HepG2 (cell line): ENCODE data around the gene KRT16. TPM values are rescaled to one million over a fixed set of nuclear protein-coding genes. Genes with fewer than 3 reads are reported as not detected.
A peak's percentile ranks its signal among the peaks of the same experiment; 100 is the strongest.

Experiments used
- ATAC-seq: fragments of 200-7000 bp; cut with Tn5 transposase; 3 replicates; pipeline ENCODE4 v1.9.1; 2020; ENCODE audit warnings: mild to moderate bottlenecking, moderate library complexity
- BruUV-seq: library from RNA; stranded (reverse); fragments of 400-500 nt; replicated peaks from 2 replicates; lab custom pipeline; 2021; lab: Mats Ljungman, UMichigan
- CTCF ChIA-PET: fragments of 300-600 bp; formaldehyde crosslinking; extraction: SDS; loops from one replicate; lab custom pipeline; 2021; ENCODE audit warnings: low total read pairs, inconsistent platforms, low intra/inter-chr PET ratio; lab: Yijun Ruan, JAX
- POLR2A ChIA-PET: fragments of 350-600 bp; sonication (Branson Sonifier 250); formaldehyde crosslinking; loops from one replicate; lab custom pipeline; 2020; ENCODE audit warnings: antibody characterized with exemption, inconsistent platforms; lab: Yijun Ruan, JAX
- DNase-seq: peaks from one replicate; pipeline ENCODE4 v3.0.0-alpha.2; 2015; ENCODE audit warnings: low spot score
- FAIRE-seq: peaks from 3 replicates; lab custom pipeline; 2011; peaks lifted over from hg19 to GRCh38; lab: Jason Lieb, UNC
- H2AFZ ChIP-seq: one replicate; pipeline ENCODE4 v1.6.1; 2011; ENCODE audit warnings: low read length, inconsistent platforms
- H3K27ac ChIP-seq: fragments of 300-600 bp; 3 replicates; pipeline ENCODE4 v1.8.0; 2011; ENCODE audit warnings: mixed run types, mild to moderate bottlenecking, mixed read lengths, low read length, inconsistent platforms; ENCODE audit not compliant: insufficient read depth; ENCODE audit errors: extremely low read length
- H3K27me3 ChIP-seq, 2 experiments: fragments of 200-600 bp in 1 of 2; 2 replicates in 1 of 2; 3 replicates in 1 of 2; pipeline versions ENCODE4 v1.6.0 to v1.8.0; 2011; ENCODE audit warnings: low read length in 2 of 2, mild to moderate bottlenecking in 2 of 2, moderate library complexity in 2 of 2, inconsistent platforms in 1 of 2; ENCODE audit not compliant: insufficient read depth in 2 of 2, control insufficient read depth in 1 of 2
- H3K36me3 ChIP-seq, 2 experiments: fragments of 200-600 bp in 1 of 2; replicated peaks in 1 of 2; 2 replicates in 1 of 2; 3 replicates in 1 of 2; pipeline versions ENCODE4 v1.5.1 to v1.8.0; 2011; ENCODE audit warnings: low read length in 2 of 2, inconsistent platforms in 1 of 2; ENCODE audit not compliant: insufficient read depth in 2 of 2, control insufficient read depth in 1 of 2
- H3K4me1 ChIP-seq: 2 replicates; pipeline ENCODE4 v1.5.1; 2012; ENCODE audit warnings: low read length, inconsistent platforms; ENCODE audit not compliant: insufficient read depth
- H3K4me2 ChIP-seq: 2 replicates; pipeline ENCODE4 v1.6.0; 2011; ENCODE audit warnings: low read depth, low read length, inconsistent platforms
- H3K4me3 ChIP-seq, 3 experiments: fragments of 200-600 bp in 1 of 3; sonication (generic), shearing (Covaris generic) in 1 of 3; replicated peaks in 1 of 3; 2 replicates each; pipeline ENCODE4 v1.5.1; 2011 to 2016; ENCODE audit warnings: low read length in 3 of 3, inconsistent platforms in 2 of 3, low read depth in 2 of 3, mild to moderate bottlenecking in 2 of 3, control low read depth in 1 of 3, mixed read lengths in 1 of 3; ENCODE audit not compliant: insufficient read depth in 1 of 3
- H3K79me2 ChIP-seq: one replicate; pipeline ENCODE4 v1.6.1; 2011; ENCODE audit warnings: low read length, inconsistent platforms; ENCODE audit not compliant: insufficient read depth
- H3K9ac ChIP-seq: 2 replicates; pipeline ENCODE4 v1.6.0; 2011; ENCODE audit warnings: mild to moderate bottlenecking, low read depth, low read length, inconsistent platforms; ENCODE audit not compliant: insufficient read depth
- H3K9me3 ChIP-seq: 2 replicates; pipeline ENCODE4 v1.5.1; 2012; ENCODE audit warnings: mild to moderate bottlenecking, low read length
- H4K20me1 ChIP-seq: 2 replicates; pipeline ENCODE4 v1.6.0; 2011; ENCODE audit warnings: inconsistent platforms, mild to moderate bottlenecking, low read length, moderate library complexity; ENCODE audit not compliant: insufficient read depth
- HNRNPL ChIP-seq: fragments of 200-400 bp; formaldehyde crosslinking; IDR thresholded peaks from 2 replicates; pipeline ENCODE4 v1.6.1; 2017; ENCODE audit warnings: mild to moderate bottlenecking, low read depth, low read length
- MNT ChIP-seq: fragments of 450-650 bp; IDR thresholded peaks from 2 replicates; pipeline ENCODE4 v1.6.1; 2016
- TBX2 ChIP-seq: sonication (generic); formaldehyde crosslinking; IDR thresholded peaks from 2 replicates; pipeline ENCODE4 v1.5.0; 2020; ENCODE audit warnings: missing genetic modification reagents, mild to moderate bottlenecking, borderline replicate concordance
- ZNF552 ChIP-seq: sonication (generic); formaldehyde crosslinking; IDR thresholded peaks from 2 replicates; pipeline ENCODE4 v1.9.0; 2022; ENCODE audit warnings: missing genetic modification reagents, mild to moderate bottlenecking, borderline replicate concordance
- ZNF646 ChIP-seq: sonication (generic); formaldehyde crosslinking; IDR thresholded peaks from 2 replicates; pipeline ENCODE4 v1.9.0; 2021; ENCODE audit warnings: mild to moderate bottlenecking, missing genetic modification reagents
- WGBS: methylation state at CpG from one replicate; pipeline ENCODE4 v1.1.6; 2017; ENCODE audit warnings: low lambda C conversion rate; 5-methylcytosine and 5-hydroxymethylcytosine counted together
- in situ Hi-C: cut with HindIII; loops from 2 replicates; pipeline ENCODE4 v1.10.0; 2017; ENCODE audit warnings: low pct_unique_long_range_greater_than_20kb; ENCODE audit not compliant: extremely low pct_ligation_motif_present
- intact Hi-C: fragments of 100-400 bp; cut with micrococcal nuclease; formaldehyde crosslinking; loops from one replicate; pipeline ENCODE4 v1.10.0; 2022; ENCODE audit not compliant: unreplicated experiment
- polyA plus RNA-seq, 8 experiments: library from polyadenylated mRNA; depleted of rRNA in 3 of 8; stranded (reverse) in 7 of 8; unstranded in 1 of 8; fragments of >200 nt; fragmentation: Illumina TruSeq in 4 of 8; extraction: Trizol in 4 of 8; gene quantifications; 2 replicates each; pipeline versions ENCODE4 v1.2.1 to v1.2.3, GENCODE V29; 2011 to 2016; ENCODE audit warnings: low read depth in 4 of 8, missing spikeins in 1 of 8, mixed read lengths in 1 of 8; ENCODE audit not compliant: insufficient read depth in 1 of 8
- total RNA-seq, 5 experiments: library from RNA; depleted of rRNA; stranded (reverse); fragments of >200 nt; fragmentation: Illumina TruSeq; extraction: Trizol; gene quantifications; 2 replicates each; pipeline ENCODE4 v1.2.3, GENCODE V29; 2016; ENCODE audit warnings: low read depth in 1 of 5

The KRT16 gene
- total and polyA plus RNA-seq, 2 of the 13 experiments (the other 11 are each of a cell fraction or from before 2014, with no cell fraction given): not detected

DNA sequence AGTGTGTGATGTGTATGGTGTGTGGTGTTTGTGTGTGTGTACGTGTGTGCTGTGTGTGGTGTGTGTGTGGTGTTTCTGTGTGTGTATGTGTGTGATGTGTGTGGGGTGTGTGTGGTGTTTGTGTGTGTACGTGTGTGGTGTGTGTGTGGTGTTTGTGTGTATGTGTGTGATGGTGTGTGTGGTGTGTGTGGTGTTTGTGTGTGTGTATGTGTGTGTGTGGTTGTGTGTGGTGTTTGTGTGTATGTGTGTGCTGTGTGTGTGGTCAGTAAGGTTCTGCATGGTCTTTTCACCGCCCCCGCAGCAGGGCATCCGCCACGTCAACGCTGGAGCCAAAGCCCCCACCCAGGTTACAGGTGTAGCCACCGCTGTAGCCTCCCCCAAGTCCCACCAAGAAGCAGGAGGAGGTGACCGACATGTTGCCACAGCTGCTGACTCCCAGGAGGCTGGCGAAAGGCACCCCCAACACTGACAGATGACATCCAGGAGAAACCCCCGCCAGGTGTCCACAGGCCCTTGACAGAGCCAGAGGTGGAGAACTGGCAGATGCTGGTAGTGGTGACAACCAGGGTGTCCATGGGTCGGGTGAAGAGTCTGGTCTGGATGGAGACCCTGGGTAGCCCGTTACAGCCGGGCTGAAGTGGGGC is 21.1 kb upstream of the KRT16 start:
- in situ Hi-C loops (no loop called here), intact Hi-C loops (no loop called here)
- TF ChIP-seq ZNF646 (CRISPR knock-in tag) (peak; percentile 98), HNRNPL (peak; percentile 63; the same call in 1 of the 2 replicates), ZNF552 (CRISPR knock-in tag) (no peak), MNT (peak; percentile 6; the same call in 1 of the 2 replicates), TBX2 (CRISPR knock-in tag) (no peak)
- 48% methylated on average over 5 of the region's 14 CpGs for WGBS
- CTCF ChIA-PET: no interaction called here
- BruUV-seq: no TSS peak
- peak; percentile 49 for ATAC-seq
- peaks cover 19% of the 10 kb centered on the region for H3K4me1 ChIP-seq
- no peak overlapping the region for H3K4me3 ChIP-seq
- peaks cover 2 to 19% of the 10 kb centered on the region in 2 experiments; a peak in 2 of 5 replicates for H3K27me3 ChIP-seq
- no peak overlapping the region for H2AFZ ChIP-seq
- no peak overlapping the region for H3K4me2 ChIP-seq
- H3K9ac ChIP-seq: no peak overlapping the region
- no peak overlapping the region for H3K27ac ChIP-seq
- DNase-seq: no peak
- POLR2A ChIA-PET: no interaction called here
- FAIRE-seq: peak; percentile 92
- H4K20me1 ChIP-seq: no peaks in the 10 kb centered on the region
- no peaks in the 10 kb centered on the region for H3K36me3 ChIP-seq
- no peaks in the 10 kb centered on the region for H3K9me3 ChIP-seq
- no peaks in the 10 kb centered on the region for H3K79me2 ChIP-seq
